Measurements from ENCODE around the gene CC2D2A. TPM values are rescaled to one million over a fixed set of nuclear protein-coding genes. Genes with fewer than 3 reads are reported as not detected.
"Not testable (repeated sequence)": the region's sequence is repeated elsewhere in the genome, so short reads cannot be mapped to it uniquely, and the experiment has no call there.

The CC2D2A gene
- total RNA-seq, 1 donor from 2014 or later, result 3.2 TPM

GRCh38 chr4:15515106-15515505 is 45.4 kb downstream of the CC2D2A start:
- peak in 1 of 2 donors; percentile 37 for DNase-seq (ENCODE audit: low read depth in 2 of 2)

- no peak for DNase-seq (ENCODE audit: low read depth in 2 of 2)
These were observed 46.8 kb downstream of the CC2D2A start for GRCh38 chr4:15516494-15516893.

- not testable (repeated sequence) for DNase-seq (ENCODE audit: low read depth in 2 of 2)
These were observed 48.0 kb downstream of the CC2D2A start for GRCh38 chr4:15517681-15518080.

GRCh38 chr4:15521442-15522039 is 51.9 kb downstream of the CC2D2A start:
- DNase-seq (ENCODE audit: low read depth in 2 of 2), result no peak

- DNase-seq (ENCODE audit: low read depth in 2 of 2), result no peak
These were observed 55.4 kb downstream of the CC2D2A start for GRCh38 chr4:15525080-15525479.

- no peak for DNase-seq (ENCODE audit: low read depth in 2 of 2)
These were observed 57.4 kb downstream of the CC2D2A start for GRCh38 chr4:15526924-15527592.

GRCh38 chr4:15531792-15532191 is 62.1 kb downstream of the CC2D2A start:
- no peak for DNase-seq (ENCODE audit: low read depth in 2 of 2)

- DNase-seq (ENCODE audit: low read depth in 2 of 2), result no peak
These were observed 64.1 kb downstream of the CC2D2A start for GRCh38 chr4:15533817-15534216.

GRCh38 chr4:15535599-15535998 is 65.9 kb downstream of the CC2D2A start:
- DNase-seq (ENCODE audit: low read depth in 2 of 2), result no peak

GRCh38 chr4:15536552-15537499 is 67.1 kb downstream of the CC2D2A start:
- no peak for DNase-seq (ENCODE audit: low read depth in 2 of 2)

- no peak for DNase-seq (ENCODE audit: low read depth in 2 of 2)
These were observed 72.3 kb downstream of the CC2D2A start for GRCh38 chr4:15541941-15542340.

- DNase-seq (ENCODE audit: low read depth in 2 of 2), result peak; percentile 11 to 28
These were observed 73.1 kb downstream of the CC2D2A start for GRCh38 chr4:15542760-15543159.

GRCh38 chr4:15543537-15544247 is 74.0 kb downstream of the CC2D2A start:
- DNase-seq (ENCODE audit: low read depth in 2 of 2), result no peak

GRCh38 chr4:15544248-15544729 is 74.6 kb downstream of the CC2D2A start:
- no peak for DNase-seq (ENCODE audit: low read depth in 2 of 2)

- no peak for DNase-seq (ENCODE audit: low read depth in 2 of 2)
These were observed 75.7 kb downstream of the CC2D2A start for GRCh38 chr4:15545371-15545770.

GRCh38 chr4:15547392-15547791 is 77.7 kb downstream of the CC2D2A start:
- no peak for DNase-seq (ENCODE audit: low read depth in 2 of 2)

- DNase-seq (ENCODE audit: low read depth in 2 of 2), result no peak
These were observed 80.8 kb downstream of the CC2D2A start for GRCh38 chr4:15550491-15550890.

GRCh38 chr4:15551740-15552446 is 82.2 kb downstream of the CC2D2A start:
- DNase-seq (ENCODE audit: low read depth in 2 of 2), result no peak

GRCh38 chr4:15552557-15553362 is 83.1 kb downstream of the CC2D2A start:
- no peak for DNase-seq (ENCODE audit: low read depth in 2 of 2)

- DNase-seq (ENCODE audit: low read depth in 2 of 2), result no peak
These were observed 86.9 kb downstream of the CC2D2A start for GRCh38 chr4:15556511-15557092.

Measured in dermis microvascular lymphatic vessel endothelial cell (primary cell).